HCT116 (cell line): ENCODE results near the gene TMEM123. TPM values are rescaled to one million over a fixed set of nuclear protein-coding genes. Genes with fewer than 3 reads are reported as not detected.

Experiments
- ATAC-seq: fragments of 200-7000 bp; cut with Tn5 transposase; 2 replicates; pipeline ENCODE4 v1.9.1; 2020; ENCODE audit warnings: mild to moderate bottlenecking, moderate library complexity
- BruUV-seq: library from RNA; stranded (reverse); fragments of 400-500 nt; replicated peaks from 2 replicates; lab custom pipeline; 2021; lab: Mats Ljungman, UMichigan
- CTCF ChIA-PET: fragments of 300-600 bp; sonication (Branson Sonifier 250); formaldehyde crosslinking; loops from one replicate; lab custom pipeline; 2021; ENCODE audit warnings: antibody characterized with exemption; lab: Charles Lee
- POLR2A ChIA-PET: fragments of 300-600, 350-600 bp; sonication (Branson Sonifier 250); formaldehyde crosslinking; loops from one replicate; lab custom pipeline; 2021; ENCODE audit warnings: antibody characterized with exemption; lab: Charles Lee
- RAD21 ChIA-PET, 2 experiments: fragments of 300-600 bp; sonication (Branson Sonifier 250); formaldehyde crosslinking; loops; one replicate each; lab custom pipeline; 2023; ENCODE audit warnings: low total read pairs in 2 of 2; ENCODE audit not compliant: uncharacterized antibody in 2 of 2, unreplicated experiment in 2 of 2, low non-redundant PET in 1 of 2; lab: Charles Lee
- DNase-seq: peaks from one replicate; pipeline ENCODE4 v3.0.0-alpha.2; 2010; ENCODE audit warnings: low read depth, low spot score
- H2AFZ ChIP-seq: fragments of 200-600 bp; shearing (Covaris generic), sonication (generic); 2 replicates; pipeline ENCODE4 v1.6.1; 2017; ENCODE audit warnings: low read depth, mixed run types, mixed read lengths, antibody characterized with exemption, low read length; ENCODE audit not compliant: poor library complexity, severe bottlenecking
- H3K27ac ChIP-seq: 2 replicates; pipeline ENCODE4 v1.5.1; 2012; ENCODE audit warnings: low read depth, low read length
- H3K27me3 ChIP-seq: fragments of 200-600 bp; sonication (generic); 2 replicates; pipeline ENCODE4 v1.6.1; 2016; ENCODE audit warnings: mixed run types, low read length, mixed read lengths; ENCODE audit not compliant: insufficient read depth
- H3K36me3 ChIP-seq, 2 experiments: fragments of 200-500 bp in 1 of 2; fragments of 200-600 bp in 1 of 2; sonication (Bioruptor generic) in 1 of 2; sonication (generic) in 1 of 2; 2 replicates each; pipeline versions ENCODE4 v1.5.1 to v1.6.1; 2014 to 2016; ENCODE audit warnings: low read length in 2 of 2, inconsistent platforms in 1 of 2, mixed read lengths in 1 of 2, mixed run types in 1 of 2; ENCODE audit not compliant: insufficient read depth in 2 of 2, control insufficient read depth in 1 of 2
- H3K4me1 ChIP-seq, 2 experiments: fragments of 200-600 bp in 1 of 2; sonication (generic) in 1 of 2; 2 replicates each; pipeline versions ENCODE4 v1.5.1 to v1.6.1; 2012 to 2017; ENCODE audit warnings: low read length in 2 of 2, inconsistent platforms in 1 of 2, mild to moderate bottlenecking in 1 of 2, mixed read lengths in 1 of 2, mixed run types in 1 of 2, moderate library complexity in 1 of 2; ENCODE audit not compliant: insufficient read depth in 2 of 2, control insufficient read depth in 1 of 2
- H3K4me2 ChIP-seq: fragments of 200-600 bp; sonication (generic); 2 replicates; pipeline ENCODE4 v1.6.1; 2017; ENCODE audit warnings: mixed run types, low read length, mixed read lengths
- H3K4me3 ChIP-seq, 2 experiments: fragments of 200-600 bp in 1 of 2; sonication (generic) in 1 of 2; replicated peaks in 1 of 2; 2 replicates each; pipeline ENCODE4 v1.5.1; 2011 to 2016; ENCODE audit warnings: low read length in 2 of 2, control low read depth in 1 of 2, low read depth in 1 of 2, mild to moderate bottlenecking in 1 of 2, mixed read lengths in 1 of 2, mixed run types in 1 of 2
- H3K79me2 ChIP-seq: fragments of 200-600 bp; sonication (generic); 2 replicates; pipeline ENCODE4 v1.6.1; 2017; ENCODE audit warnings: mild to moderate bottlenecking, mixed run types, low read length, moderate library complexity, mixed read lengths; ENCODE audit not compliant: insufficient read depth
- H3K9ac ChIP-seq: fragments of 200-600 bp; sonication (generic); 2 replicates; pipeline ENCODE4 v1.6.1; 2016; ENCODE audit warnings: low read length, mixed read lengths
- H3K9me2 ChIP-seq: fragments of 200-600 bp; sonication (generic), shearing (Covaris generic); 2 replicates; pipeline ENCODE4 v1.6.1; 2017; ENCODE audit warnings: mixed run types, mild to moderate bottlenecking, moderate library complexity; ENCODE audit not compliant: insufficient read depth
- H3K9me3 ChIP-seq, 2 experiments: fragments of 200-500 bp in 1 of 2; fragments of 200-600 bp in 1 of 2; sonication (Bioruptor generic) in 1 of 2; sonication (generic) in 1 of 2; 2 replicates each; pipeline ENCODE4 v1.6.1; 2014 to 2017; ENCODE audit warnings: low read length in 2 of 2, mixed read lengths in 2 of 2, inconsistent platforms in 1 of 2, low read depth in 1 of 2, mild to moderate bottlenecking in 1 of 2, mixed run types in 1 of 2, moderate library complexity in 1 of 2; ENCODE audit not compliant: control insufficient read depth in 1 of 2, insufficient read depth in 1 of 2
- H4K20me1 ChIP-seq: fragments of 200-600 bp; sonication (generic), shearing (Covaris generic); 2 replicates; pipeline ENCODE4 v1.6.1; 2017; ENCODE audit warnings: mixed run types, mild to moderate bottlenecking, moderate library complexity; ENCODE audit not compliant: insufficient read depth
- CEBPB ChIP-seq: IDR thresholded peaks from 2 replicates; pipeline ENCODE4 v1.6.1; 2012; ENCODE audit warnings: low read depth
- EGR1 ChIP-seq: IDR thresholded peaks from 2 replicates; pipeline ENCODE4 v1.6.1; 2012; ENCODE audit warnings: low read depth
- ELF1 ChIP-seq: IDR thresholded peaks from 2 replicates; pipeline ENCODE4 v1.6.1; 2012; ENCODE audit warnings: low read depth, borderline replicate concordance
- JUND ChIP-seq: IDR thresholded peaks from 2 replicates; pipeline ENCODE4 v1.6.1; 2012
- POLR2A ChIP-seq: IDR thresholded peaks from 2 replicates; pipeline ENCODE4 v1.7.0; 2011; ENCODE audit warnings: borderline replicate concordance; ENCODE audit not compliant: insufficient read depth, insufficient read length; ENCODE audit errors: extremely low read depth
- POLR2AphosphoS5 ChIP-seq: IDR thresholded peaks from 2 replicates; pipeline ENCODE4 v1.6.1; 2011; ENCODE audit warnings: mild to moderate bottlenecking, low read depth, low read length, moderate library complexity
- RAD21 ChIP-seq: IDR thresholded peaks from 2 replicates; pipeline ENCODE4 v1.6.1; 2012; ENCODE audit warnings: low read depth, mild to moderate bottlenecking
- SP1 ChIP-seq: IDR thresholded peaks from 2 replicates; pipeline ENCODE4 v1.6.1; 2012; ENCODE audit warnings: low read depth
- SRF ChIP-seq: IDR thresholded peaks from 2 replicates; pipeline ENCODE4 v1.6.1; 2012; ENCODE audit warnings: low read depth
- TCF7L2 ChIP-seq: IDR thresholded peaks from 2 replicates; pipeline ENCODE4 v1.7.0; 2011; ENCODE audit warnings: borderline replicate concordance, inconsistent platforms; ENCODE audit not compliant: insufficient read depth, insufficient read length; ENCODE audit errors: extremely low read depth
- YY1 ChIP-seq: IDR thresholded peaks from 2 replicates; pipeline ENCODE4 v1.6.1; 2011; ENCODE audit warnings: low read length, low read depth, moderate library complexity, mild to moderate bottlenecking; ENCODE audit not compliant: insufficient replicate concordance; ENCODE audit errors: extremely low read depth
- ZNF274 ChIP-seq: fragments of 200-500 bp; sonication (Bioruptor generic); IDR thresholded peaks from 2 replicates; pipeline ENCODE4 v1.6.1; 2014; ENCODE audit warnings: mild to moderate bottlenecking, low read depth, low read length, inconsistent platforms
- intact Hi-C: fragments of 100-400 bp; cut with micrococcal nuclease; formaldehyde crosslinking; loops from 2 replicates; pipeline ENCODE4 v1.10.0; 2022
- total RNA-seq: library from RNA; stranded (reverse); gene quantifications from one replicate; pipeline ENCODE4 v1.2.1, GENCODE V29; 2021; ENCODE audit not compliant: unreplicated experiment
- TF ChIP-seq, protein P1 (sequence below): IDR thresholded peaks from 2 replicates; pipeline ENCODE4 v1.6.1; 2012
- TF ChIP-seq, protein P2 (sequence below): IDR thresholded peaks from 2 replicates; pipeline ENCODE4 v1.6.1; 2011; ENCODE audit warnings: mild to moderate bottlenecking, low read length, moderate library complexity; ENCODE audit not compliant: insufficient replicate concordance; ENCODE audit errors: extremely low read depth

Gene TMEM123
- total RNA-seq, 1 experiment from 2014 or later: 217 TPM

DNA sequence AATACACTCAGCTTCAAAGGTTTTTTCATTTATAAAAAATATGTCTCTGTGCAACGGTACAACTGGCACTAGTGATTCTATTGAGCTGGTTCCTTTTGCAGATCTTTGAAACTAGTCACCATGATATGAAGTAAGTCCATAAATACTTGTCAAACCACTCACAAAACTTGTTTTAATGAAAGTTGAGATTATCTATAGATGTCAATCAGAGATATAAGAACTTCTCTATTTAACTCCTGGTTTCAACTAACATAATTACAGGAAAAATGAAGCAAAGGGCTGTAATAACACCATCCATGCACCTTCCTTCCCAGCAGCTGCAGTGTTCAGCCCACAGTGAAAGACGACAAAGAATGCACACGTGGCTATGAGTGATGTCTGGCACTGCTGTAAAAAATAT is 44.7 kb downstream of the TMEM123 start (continued):
- TF ChIP-seq POLR2A: no peak
- TF ChIP-seq SRF: no peak
- no peak for TF ChIP-seq RAD21

DNA sequence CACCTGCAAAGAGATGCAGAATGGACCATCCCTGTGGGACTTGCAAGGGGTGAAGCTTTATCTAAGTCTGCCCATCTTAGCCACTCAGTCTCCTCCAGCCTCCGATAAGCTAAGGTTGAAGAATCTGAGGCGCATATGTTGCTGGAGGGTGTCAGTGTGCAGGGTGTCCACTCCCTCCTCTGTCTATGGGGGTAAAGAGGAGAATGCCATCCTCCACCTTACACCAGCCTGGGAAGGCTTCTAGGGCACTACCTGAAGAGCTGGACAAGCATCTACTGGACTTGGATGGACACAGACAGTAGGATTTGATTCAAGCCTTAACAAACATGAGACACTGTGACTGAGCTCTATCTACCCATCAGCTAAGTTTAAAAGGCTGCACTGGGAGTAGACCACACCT is 46.5 kb downstream of the TMEM123 start:
- H3K4me3 ChIP-seq: no peak overlapping the region
- no peaks in the 10 kb centered on the region for H3K9me3 ChIP-seq
- POLR2A ChIA-PET: no interaction called here
- TF ChIP-seq SP1: no peak
- no peak for TF ChIP-seq YY1
- TF ChIP-seq POLR2A: no peak
- TF ChIP-seq CEBPB: no peak
- TF ChIP-seq, all 23 proteins: peak for 0
- H4K20me1 ChIP-seq: no peaks in the 10 kb centered on the region
- H3K27ac ChIP-seq: no peak overlapping the region
- BruUV-seq: no TSS peak
- H3K9me2 ChIP-seq: no peaks in the 10 kb centered on the region
- ChIA-PET CTCF (interaction anchor here (0.8 kb wide), 1 partner anchor 9 kb away, joined by 3 read pairs; no protein-coding TSS in a partner anchor), RAD21 (no interaction called here)
- no peaks in the 10 kb centered on the region for H3K27me3 ChIP-seq
- no peak overlapping the region for H2AFZ ChIP-seq
- DNase-seq (no peak), ATAC-seq (no peak)
- 0 out of 4 replicates have a peak, but pooled peaks cover 0 to 4% of the 10 kb centered on the region in 2 experiments for H3K4me1 ChIP-seq
- no peak overlapping the region for H3K9ac ChIP-seq
- H3K4me2 ChIP-seq: no peak overlapping the region
- peaks cover 10 to 17% of the 10 kb centered on the region in 2 experiments; a peak in 1 of 4 replicates for H3K36me3 ChIP-seq
- peaks cover 84% of the 10 kb centered on the region for H3K79me2 ChIP-seq
- intact Hi-C loops: no loop called here

DNA sequence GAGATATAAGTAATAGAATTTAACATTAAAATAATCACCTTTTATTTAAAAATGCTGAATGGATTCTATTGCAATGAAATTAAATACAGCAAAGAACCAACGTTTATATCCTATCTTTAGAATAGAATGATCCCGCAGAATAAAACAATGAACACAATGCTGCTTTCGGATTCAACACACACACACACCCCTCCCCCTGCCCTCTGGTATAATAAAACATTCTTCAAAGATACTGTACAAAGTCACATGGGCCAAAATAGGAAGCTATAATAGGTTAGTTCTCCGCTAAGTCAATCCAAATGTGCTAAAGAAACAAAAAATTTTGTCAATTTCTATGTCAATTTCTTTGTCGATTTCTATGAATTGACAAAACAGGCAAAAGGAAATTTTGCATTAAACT is 47.1 kb downstream of the TMEM123 start:
- Histone ChIP-seq H3K9me3 (no peaks in the 10 kb centered on the region), H3K4me1 (0 out of 4 replicates have a peak, but pooled peaks cover 0 to 4% of the 10 kb centered on the region in 2 experiments)
- POLR2A ChIA-PET: no interaction called here
- no peak for TF ChIP-seq YY1
- TF ChIP-seq SP1: no peak
- no peak for TF ChIP-seq POLR2AphosphoS5
- TF ChIP-seq, protein P1, sequence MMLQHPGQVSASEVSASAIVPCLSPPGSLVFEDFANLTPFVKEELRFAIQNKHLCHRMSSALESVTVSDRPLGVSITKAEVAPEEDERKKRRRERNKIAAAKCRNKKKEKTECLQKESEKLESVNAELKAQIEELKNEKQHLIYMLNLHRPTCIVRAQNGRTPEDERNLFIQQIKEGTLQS: no peak
- no peak for TF ChIP-seq JUND
- no peak for TF ChIP-seq RAD21
- no peak for TF ChIP-seq ELF1
- TF ChIP-seq CEBPB: no peak
- TF ChIP-seq SRF: no peak
- no peak for TF ChIP-seq ZNF274
- no peak for TF ChIP-seq EGR1
- TF ChIP-seq, protein P2, sequence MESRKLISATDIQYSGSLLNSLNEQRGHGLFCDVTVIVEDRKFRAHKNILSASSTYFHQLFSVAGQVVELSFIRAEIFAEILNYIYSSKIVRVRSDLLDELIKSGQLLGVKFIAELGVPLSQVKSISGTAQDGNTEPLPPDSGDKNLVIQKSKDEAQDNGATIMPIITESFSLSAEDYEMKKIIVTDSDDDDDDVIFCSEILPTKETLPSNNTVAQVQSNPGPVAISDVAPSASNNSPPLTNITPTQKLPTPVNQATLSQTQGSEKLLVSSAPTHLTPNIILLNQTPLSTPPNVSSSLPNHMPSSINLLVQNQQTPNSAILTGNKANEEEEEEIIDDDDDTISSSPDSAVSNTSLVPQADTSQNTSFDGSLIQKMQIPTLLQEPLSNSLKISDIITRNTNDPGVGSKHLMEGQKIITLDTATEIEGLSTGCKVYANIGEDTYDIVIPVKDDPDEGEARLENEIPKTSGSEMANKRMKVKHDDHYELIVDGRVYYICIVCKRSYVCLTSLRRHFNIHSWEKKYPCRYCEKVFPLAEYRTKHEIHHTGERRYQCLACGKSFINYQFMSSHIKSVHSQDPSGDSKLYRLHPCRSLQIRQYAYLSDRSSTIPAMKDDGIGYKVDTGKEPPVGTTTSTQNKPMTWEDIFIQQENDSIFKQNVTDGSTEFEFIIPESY: no peak
- no peak for TF ChIP-seq POLR2A
- TF ChIP-seq TCF7L2: no peak

More for the DNA sequence above, 47.1 kb downstream of the TMEM123 start:
- no TSS peak for BruUV-seq
- Histone ChIP-seq H3K36me3 (peaks cover 10 to 21% of the 10 kb centered on the region in 2 experiments; a peak in 2 of 4 replicates), H4K20me1 (no peaks in the 10 kb centered on the region), H3K9me2 (no peaks in the 10 kb centered on the region), H2AFZ (no peak overlapping the region), H3K9ac (no peak overlapping the region), H3K27ac (no peak overlapping the region), H3K79me2 (peaks cover 85% of the 10 kb centered on the region), H3K27me3 (no peaks in the 10 kb centered on the region), H3K4me3 (no peak overlapping the region), H3K4me2 (no peak overlapping the region)
- ChIA-PET RAD21 (no interaction called here), CTCF (no interaction called here)
- intact Hi-C loops: no loop called here
- DNase-seq (no peak), ATAC-seq (no peak)
